HG03342 (cell line): ENCODE results near the gene TRPM2.

Source experiments
- ATAC-seq: cut with Tn5 transposase; IDR thresholded peaks from one replicate; pipeline ENCODE4 v1.9.1; 2021; ENCODE audit warnings: mild to moderate bottlenecking, moderate library complexity; ENCODE audit not compliant: unreplicated experiment

TRPM2 gene

DNA sequence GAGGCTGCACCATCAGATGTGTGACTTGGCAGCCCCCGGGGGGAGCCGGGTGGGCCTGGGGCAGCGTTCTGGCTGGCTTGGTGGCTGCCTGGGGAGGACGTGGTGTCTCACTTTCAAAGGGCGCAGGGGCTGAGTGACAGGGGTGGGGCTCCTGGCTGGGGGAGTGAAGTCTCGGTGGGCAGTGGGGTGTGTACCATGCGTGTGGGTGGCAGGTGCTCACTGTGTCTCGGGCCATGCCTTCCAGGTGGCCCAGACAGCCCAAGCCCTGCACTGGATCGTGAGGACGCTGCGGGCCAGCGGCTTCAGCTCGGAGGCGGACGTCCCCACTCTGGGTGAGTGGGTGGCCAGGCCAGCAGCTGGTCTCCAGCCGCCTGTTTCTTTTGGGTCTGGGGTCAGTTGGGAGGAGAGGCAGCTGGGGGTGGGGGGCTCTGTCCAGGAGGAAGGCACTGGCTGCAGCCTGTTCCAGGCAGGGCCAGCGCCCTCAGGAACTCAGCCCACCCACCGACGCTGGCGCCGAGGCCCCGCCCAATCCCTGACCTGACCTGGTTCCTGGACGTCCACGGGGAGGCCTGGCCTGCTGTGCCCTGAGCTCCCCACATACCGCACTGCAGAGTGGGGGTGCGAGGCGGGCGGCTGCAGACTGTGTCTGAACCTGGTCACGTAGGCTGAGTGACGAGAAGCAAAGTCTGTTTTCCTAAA is 71.3 kb downstream of the TRPM2 start:
- ATAC-seq: no peak

DNA sequence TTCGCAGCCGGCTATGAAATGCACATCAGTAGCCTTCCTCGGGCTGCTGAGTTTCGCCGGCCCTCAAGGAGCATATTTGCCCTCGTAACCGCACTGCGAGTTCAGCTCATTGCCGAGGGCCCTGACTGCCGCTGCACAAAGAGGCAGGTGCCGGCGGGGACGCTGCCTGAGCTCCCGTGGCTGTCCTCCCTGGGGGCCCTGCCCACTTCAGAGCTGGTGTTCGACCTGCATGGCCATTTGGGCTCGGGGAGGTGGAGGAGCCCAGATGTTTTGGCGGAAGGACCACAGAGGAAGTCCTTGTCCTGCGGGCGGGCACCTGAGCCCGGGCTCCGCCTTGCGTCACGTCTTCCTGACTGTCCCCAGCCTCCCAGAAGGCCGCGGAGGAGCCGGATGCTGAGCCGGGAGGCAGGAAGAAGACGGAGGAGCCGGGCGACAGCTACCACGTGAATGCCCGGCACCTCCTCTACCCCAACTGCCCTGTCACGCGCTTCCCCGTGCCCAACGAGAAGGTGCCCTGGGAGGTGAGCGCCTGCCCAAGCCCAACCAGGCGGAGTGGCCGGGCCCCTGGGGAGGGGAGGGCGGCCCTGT is 72.0 kb downstream of the TRPM2 start:
- ATAC-seq: no peak

DNA sequence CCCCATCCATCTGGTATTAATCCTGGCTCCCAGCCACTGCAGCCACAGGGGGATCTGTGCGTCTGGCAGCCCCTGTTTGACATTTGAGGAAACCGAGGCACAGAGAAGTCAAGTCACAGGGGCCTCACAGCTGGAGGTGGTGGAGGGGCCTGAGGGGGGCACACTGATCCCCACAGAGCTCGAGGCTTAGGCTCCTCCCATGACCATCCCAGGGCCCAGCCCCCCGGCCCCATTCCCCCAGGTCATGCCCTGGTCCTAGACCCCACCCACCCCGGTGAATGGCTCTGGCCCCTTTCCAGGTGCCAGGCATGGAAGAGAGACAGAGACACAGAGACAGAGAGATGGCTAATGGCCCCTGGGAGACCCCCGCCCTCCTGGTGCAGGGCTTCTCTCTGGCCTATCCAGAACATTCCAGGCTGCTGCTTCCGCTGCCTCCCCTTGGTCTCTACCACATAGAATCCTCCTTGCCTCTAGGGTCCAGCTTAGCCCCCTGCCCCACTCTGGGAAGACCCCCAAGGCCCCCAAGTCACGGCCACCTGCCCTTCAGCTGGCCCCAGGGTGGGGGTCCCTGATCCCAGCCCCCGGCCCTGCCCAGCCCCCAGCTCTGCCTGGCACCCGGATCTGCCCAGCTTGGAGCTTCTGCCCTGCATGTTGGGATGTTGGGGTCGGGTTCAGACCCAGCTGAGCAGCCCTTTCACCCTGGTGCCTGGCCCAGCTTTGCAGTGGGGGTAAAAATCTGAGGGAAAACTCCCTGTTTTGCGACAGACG is 72.7 kb downstream of the TRPM2 start:
- ATAC-seq: no peak

DNA sequence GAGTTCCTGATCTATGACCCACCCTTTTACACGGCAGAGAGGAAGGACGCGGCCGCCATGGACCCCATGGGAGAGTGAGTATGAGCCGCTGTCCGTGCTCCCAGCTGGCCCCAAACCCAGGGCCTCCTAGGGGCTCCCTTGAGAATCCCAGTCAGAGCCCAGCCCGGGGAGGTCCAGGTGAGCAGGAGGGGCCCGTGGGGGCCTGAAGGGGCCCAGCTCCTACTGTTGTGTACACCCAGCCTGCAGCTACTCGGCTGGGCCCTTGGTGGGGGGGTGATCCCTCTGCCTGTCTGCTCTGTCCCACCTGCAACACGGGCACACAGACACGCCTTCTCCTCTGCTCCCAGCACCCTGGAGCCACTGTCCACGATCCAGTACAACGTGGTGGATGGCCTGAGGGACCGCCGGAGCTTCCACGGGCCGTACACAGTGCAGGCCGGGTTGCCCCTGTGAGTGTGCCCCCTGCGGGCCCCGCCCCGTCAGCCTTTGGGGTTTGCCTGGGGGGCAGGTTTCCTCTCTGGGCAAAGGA is 73.3 kb downstream of the TRPM2 start:
- ATAC-seq: no peak

GRCh38 chr21:44427241-44428120 is 74.1 kb downstream of the TRPM2 start:
- no peak for ATAC-seq

- ATAC-seq: no peak
These were observed 75.0 kb downstream of the TRPM2 start for GRCh38 chr21:44428281-44428960.

GRCh38 chr21:44429894-44430293 is 76.5 kb downstream of the TRPM2 start:
- no peak for ATAC-seq

GRCh38 chr21:44431300-44431699 is 77.9 kb downstream of the TRPM2 start:
- no peak for ATAC-seq

DNA sequence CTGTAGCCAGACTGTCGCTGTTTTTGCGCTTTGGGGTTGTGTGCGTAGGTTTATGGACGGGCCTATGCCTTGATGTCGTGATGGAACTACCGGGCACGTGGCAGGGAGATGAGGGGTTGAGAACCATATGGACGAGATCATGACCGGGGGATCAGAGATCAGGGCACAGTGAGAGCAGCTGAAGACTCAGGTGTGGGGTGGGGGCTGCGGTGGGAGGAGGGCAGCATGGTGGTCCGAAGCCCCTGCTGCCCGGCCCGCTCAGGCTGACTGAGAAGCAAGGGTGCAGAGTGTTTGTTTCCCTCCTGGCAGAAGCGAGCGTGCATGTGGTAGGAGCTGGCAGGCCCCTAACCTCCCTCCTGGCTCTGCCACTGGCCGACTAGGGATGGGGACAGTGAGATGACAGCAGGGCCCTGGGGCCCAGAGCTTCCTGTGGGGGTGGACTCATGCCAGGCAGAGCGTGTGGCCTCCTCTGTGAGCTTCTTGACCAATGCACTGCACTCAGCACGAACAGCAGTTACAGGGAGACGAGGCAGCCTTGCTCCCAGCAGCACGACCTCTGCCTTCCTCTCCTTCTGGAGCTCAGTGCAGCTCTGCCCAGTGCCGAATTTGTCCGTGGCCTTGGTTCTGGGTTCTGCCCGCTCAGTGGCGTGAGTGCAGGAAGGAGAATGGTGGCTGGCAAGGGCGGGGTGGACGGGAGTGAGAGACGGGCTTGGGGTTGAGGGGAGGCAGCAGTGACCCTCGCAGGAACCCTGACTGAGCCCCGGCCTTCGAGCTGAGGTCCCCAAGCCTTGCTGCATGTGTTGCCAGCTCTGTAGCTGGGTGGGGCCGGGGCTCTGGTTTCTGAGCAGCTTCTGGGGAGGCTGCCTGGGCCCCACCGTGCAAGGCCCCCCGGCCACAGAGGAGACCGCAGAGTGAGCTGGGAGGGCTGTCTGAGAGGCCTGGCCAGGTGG is 79.7 kb downstream of the TRPM2 start:
- ATAC-seq: no peak

DNA sequence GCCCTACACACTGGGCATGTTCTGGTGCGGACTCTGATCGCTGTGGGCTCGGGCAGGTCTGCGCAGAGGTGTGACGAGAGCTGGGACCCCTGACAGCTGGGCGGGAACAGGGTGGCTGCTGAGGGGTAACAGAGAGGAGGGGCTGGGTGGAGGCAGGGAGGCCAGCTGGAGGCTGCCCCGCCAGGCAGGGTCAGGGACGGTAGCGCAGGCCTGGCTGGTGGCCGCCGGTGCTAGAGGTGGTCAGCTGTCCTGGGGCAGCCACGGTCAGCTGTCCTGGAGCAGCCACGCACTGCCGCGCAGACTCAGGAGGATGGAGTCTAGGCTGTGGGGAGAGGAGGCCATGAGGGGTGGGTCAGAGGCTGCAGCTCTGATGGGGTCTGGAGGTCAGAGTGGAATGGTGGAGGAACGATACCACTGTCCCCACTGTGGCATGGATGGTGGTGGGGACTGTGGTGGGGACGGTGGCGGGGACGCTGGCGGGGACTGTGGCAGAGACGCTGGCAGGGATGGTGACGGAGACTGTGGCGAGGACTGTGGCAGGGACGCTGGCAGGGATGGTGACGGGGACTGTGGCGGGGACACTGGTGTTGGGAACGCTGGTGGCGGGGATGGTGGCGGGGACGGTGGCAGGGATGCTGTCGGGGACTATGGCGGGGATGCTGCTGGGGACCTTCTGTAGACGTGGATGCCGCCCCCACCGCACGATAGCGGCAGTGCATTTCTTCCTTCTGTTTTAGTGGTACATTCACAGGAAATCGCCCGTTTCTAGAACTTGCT is 80.6 kb downstream of the TRPM2 start:
- ATAC-seq: no peak

GRCh38 chr21:44434568-44434925 is 81.1 kb downstream of the TRPM2 start:
- ATAC-seq: no peak

GRCh38 chr21:44434936-44435635 is 81.7 kb downstream of the TRPM2 start:
- ATAC-seq: no peak

DNA sequence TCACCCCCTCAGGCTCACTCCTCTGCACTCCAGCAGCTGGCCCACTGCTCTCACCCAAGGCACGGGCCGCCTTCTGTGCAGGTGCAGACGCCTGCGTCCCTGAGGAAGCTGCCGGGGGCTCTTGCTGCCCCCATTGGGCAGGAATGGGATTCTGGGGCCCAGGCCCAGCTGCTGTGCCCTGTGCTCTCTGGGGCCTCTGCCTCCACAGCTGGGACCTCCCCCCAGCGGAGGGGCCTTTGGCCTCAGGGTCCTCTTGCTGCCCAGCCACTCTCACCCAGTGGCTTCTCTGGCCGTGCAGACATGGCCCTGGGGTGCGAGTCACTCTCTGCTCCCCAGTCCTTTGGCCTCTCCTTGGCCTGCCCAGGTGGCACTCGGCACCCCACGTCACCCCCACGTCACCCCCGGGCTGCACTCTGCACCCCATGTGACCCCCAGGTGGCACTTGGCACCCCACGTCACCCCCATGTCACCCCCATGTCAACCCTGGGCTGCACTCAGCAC is 82.7 kb downstream of the TRPM2 start:
- ATAC-seq: no peak

DNA sequence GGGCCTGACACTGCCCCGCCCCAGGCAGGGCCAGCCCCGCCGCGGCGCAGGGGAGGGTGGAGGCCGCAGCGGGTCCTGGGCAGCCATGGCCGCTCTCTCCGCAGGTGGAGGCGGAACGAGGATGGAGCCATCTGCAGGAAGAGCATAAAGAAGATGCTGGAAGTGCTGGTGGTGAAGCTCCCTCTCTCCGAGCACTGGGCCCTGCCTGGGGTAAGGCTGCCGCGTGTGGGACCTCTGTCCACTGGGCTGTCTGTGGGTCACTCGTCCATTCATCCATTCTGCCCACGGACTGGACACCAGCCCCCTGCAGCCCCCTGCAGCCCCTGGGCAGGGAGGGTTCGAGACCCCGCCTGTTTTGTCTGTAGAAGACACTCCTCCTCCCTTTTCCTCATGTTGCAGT is 83.5 kb downstream of the TRPM2 start:
- no peak for ATAC-seq

DNA sequence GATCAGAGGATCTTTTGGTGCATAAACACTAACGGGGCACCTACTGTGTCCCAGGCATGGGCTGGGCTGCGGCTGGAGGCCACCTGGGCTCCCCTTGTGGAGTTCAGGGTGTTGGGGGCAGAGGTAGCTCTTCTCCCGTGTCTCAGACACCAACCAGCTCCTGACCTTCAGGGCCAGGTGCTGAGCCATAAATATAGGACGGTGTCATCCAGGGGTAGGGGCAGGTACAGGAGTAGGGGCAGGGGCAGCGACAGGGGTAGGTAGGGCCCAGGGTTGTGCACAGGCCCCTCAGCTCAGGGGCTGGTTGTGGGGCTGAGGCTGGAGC is 83.9 kb downstream of the TRPM2 start:
- ATAC-seq: no peak

GRCh38 chr21:44437696-44438431 is 84.4 kb downstream of the TRPM2 start:
- no peak for ATAC-seq

DNA sequence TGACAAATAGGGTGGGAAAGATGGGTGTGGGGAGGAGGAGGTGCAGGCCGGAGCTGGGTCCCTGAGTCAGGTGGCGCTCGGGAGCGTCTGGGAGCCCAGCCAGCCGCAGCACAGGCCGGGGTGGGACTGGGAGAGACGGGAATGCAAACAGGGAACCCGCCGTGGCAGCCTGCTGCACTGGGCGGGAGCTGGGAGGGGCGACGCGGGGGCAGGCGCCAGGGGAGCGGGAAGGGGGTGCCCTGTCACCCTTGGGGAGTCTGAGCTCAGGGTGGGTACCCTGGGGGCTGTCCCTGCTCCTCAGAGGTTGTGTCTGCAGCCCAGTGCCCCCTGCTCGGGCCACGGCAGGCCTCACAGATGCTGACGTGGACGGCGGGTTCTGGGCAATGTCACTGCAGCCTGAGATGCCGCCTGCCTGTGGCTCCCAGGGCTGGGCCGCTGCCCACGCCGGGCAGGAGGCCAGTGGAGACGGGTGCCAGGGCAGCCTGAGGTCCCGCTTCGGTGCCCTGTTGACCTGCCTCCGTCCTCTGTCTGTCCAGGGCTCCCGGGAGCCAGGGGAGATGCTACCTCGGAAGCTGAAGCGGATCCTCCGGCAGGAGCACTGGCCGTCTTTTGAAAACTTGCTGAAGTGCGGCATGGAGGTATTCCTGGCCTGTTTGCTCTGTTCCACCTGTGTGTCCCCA is 85.2 kb downstream of the TRPM2 start:
- ATAC-seq: no peak
